ENCODE measurements around the gene DRAM1. TPM values are rescaled to one million over a fixed set of nuclear protein-coding genes. Genes with fewer than 3 reads are reported as not detected.

Gene DRAM1
- total and polyA plus RNA-seq, 9 of the 15 experiments (the other 6 are each of a cell fraction or from before 2014, with no cell fraction given), result 1.4 to 4.3 (median 2.7) TPM

DNA sequence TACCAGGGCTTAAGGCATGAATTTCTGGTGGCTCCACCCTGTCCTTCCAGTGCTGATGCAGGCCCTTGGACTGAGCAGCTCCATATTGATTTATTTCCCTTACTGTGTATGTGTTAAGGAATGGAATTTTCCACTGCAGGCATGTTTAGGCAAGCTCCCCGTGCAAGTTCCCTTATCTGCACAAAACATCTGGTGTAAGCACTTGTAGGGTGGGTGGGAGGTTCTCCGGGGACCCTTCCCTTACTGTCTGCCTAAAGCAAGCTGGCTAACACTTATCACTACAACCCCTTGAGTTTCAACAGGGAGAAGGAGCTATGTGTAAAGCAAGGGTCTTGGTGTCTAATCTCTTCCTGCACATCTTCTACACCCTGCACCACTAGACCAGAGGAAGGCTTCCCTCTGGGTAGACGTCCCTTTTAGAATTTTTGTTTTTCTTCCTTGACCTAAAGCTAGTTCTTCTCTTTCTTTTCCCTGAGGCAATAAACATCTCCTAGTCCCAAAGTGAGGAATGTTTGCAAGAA lies 22.0 kb upstream of the DRAM1 start (continued):
- TF ChIP-seq GTF2E2 (tag; IDR thresholded peaks at IDR 0.05) (no peak; the same call in 1 of the 2 replicates), EP400 (IDR thresholded peaks at IDR 0.05) (no peak; the same call in 1 of the 2 replicates), PRPF4 (IDR thresholded peaks at IDR 0.05; ENCODE audit: insufficient read depth, low read depth, low read length, poor library complexity, severe bottlenecking) (no peak), NFE2L1 (tag; IDR thresholded peaks at IDR 0.05; ENCODE audit: borderline replicate concordance, low read depth) (no peak), EGR1 (conservative IDR thresholded peaks at IDR 0.05) (0 out of 2 replicates have a peak, but pooled peaks have one; percentile 23), NFRKB (IDR thresholded peaks at IDR 0.05; ENCODE audit: low read depth) (no peak; the same call in 1 of the 2 replicates), CEBPB (tag; IDR thresholded peaks at IDR 0.05) (no peak), SNIP1 (IDR thresholded peaks at IDR 0.05; ENCODE audit: low read depth) (no peak), DNMT1 (IDR thresholded peaks at IDR 0.05) (no peak), KLF13 (tag; IDR thresholded peaks at IDR 0.05; ENCODE audit: borderline replicate concordance, low read depth) (no peak), FUS (optimal IDR thresholded peaks at IDR 0.05; ENCODE audit: low read depth, low read length) (no peak), PTRF (tag; IDR thresholded peaks at IDR 0.05) (no peak), KHSRP (IDR thresholded peaks at IDR 0.05) (no peak), E2F3 (CRISPR knock-in tag; IDR thresholded peaks at IDR 0.05) (no peak), MTA2 (IDR thresholded peaks at IDR 0.05; ENCODE audit: low read depth) (peak; percentile 85), PYGO2 (tag; IDR thresholded peaks at IDR 0.05) (no peak), SRF (CRISPR knock-in tag; IDR thresholded peaks at IDR 0.05) (no peak; a peak in 1 of 4 replicates)
- TF ChIP-seq, protein P1, sequence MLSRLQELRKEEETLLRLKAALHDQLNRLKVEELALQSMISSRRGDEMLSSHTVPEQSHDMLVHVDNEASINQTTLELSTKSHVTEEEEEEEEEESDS (CRISPR knock-in tag; IDR thresholded peaks at IDR 0.05), result no peak
- TF ChIP-seq, protein P2, sequence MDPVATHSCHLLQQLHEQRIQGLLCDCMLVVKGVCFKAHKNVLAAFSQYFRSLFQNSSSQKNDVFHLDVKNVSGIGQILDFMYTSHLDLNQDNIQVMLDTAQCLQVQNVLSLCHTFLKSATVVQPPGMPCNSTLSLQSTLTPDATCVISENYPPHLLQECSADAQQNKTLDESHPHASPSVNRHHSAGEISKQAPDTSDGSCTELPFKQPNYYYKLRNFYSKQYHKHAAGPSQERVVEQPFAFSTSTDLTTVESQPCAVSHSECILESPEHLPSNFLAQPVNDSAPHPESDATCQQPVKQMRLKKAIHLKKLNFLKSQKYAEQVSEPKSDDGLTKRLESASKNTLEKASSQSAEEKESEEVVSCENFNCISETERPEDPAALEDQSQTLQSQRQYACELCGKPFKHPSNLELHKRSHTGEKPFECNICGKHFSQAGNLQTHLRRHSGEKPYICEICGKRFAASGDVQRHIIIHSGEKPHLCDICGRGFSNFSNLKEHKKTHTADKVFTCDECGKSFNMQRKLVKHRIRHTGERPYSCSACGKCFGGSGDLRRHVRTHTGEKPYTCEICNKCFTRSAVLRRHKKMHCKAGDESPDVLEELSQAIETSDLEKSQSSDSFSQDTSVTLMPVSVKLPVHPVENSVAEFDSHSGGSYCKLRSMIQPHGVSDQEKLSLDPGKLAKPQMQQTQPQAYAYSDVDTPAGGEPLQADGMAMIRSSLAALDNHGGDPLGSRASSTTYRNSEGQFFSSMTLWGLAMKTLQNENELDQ (CRISPR knock-in tag; IDR thresholded peaks at IDR 0.05; ENCODE audit: borderline replicate concordance), result no peak
- TF ChIP-seq, protein P3, sequence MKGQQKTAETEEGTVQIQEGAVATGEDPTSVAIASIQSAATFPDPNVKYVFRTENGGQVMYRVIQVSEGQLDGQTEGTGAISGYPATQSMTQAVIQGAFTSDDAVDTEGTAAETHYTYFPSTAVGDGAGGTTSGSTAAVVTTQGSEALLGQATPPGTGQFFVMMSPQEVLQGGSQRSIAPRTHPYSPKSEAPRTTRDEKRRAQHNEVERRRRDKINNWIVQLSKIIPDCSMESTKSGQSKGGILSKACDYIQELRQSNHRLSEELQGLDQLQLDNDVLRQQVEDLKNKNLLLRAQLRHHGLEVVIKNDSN (CRISPR knock-in tag; IDR thresholded peaks at IDR 0.05), result no peak
- TF ChIP-seq, protein P4, sequence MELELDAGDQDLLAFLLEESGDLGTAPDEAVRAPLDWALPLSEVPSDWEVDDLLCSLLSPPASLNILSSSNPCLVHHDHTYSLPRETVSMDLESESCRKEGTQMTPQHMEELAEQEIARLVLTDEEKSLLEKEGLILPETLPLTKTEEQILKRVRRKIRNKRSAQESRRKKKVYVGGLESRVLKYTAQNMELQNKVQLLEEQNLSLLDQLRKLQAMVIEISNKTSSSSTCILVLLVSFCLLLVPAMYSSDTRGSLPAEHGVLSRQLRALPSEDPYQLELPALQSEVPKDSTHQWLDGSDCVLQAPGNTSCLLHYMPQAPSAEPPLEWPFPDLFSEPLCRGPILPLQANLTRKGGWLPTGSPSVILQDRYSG (tag; conservative IDR thresholded peaks at IDR 0.05; ENCODE audit: low read depth), result no peak
- TF ChIP-seq, protein P5, sequence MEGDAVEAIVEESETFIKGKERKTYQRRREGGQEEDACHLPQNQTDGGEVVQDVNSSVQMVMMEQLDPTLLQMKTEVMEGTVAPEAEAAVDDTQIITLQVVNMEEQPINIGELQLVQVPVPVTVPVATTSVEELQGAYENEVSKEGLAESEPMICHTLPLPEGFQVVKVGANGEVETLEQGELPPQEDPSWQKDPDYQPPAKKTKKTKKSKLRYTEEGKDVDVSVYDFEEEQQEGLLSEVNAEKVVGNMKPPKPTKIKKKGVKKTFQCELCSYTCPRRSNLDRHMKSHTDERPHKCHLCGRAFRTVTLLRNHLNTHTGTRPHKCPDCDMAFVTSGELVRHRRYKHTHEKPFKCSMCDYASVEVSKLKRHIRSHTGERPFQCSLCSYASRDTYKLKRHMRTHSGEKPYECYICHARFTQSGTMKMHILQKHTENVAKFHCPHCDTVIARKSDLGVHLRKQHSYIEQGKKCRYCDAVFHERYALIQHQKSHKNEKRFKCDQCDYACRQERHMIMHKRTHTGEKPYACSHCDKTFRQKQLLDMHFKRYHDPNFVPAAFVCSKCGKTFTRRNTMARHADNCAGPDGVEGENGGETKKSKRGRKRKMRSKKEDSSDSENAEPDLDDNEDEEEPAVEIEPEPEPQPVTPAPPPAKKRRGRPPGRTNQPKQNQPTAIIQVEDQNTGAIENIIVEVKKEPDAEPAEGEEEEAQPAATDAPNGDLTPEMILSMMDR (IDR thresholded peaks at IDR 0.05 in 2 of 3, conservative IDR thresholded peaks at IDR 0.05 in 1 of 3; ENCODE audit: insufficient read depth in 2 of 3, low read depth in 1 of 3, low read length in 3 of 3), result no peak

Measured in K562 (cell line).